HG03039 (cell line): ENCODE measurements around the gene L3MBTL2.

Experiments
- ATAC-seq: cut with Tn5 transposase; IDR thresholded peaks from one replicate; pipeline ENCODE4 v1.9.1; 2021; ENCODE audit warnings: mild to moderate bottlenecking, moderate library complexity; ENCODE audit not compliant: unreplicated experiment

The L3MBTL2 gene

DNA sequence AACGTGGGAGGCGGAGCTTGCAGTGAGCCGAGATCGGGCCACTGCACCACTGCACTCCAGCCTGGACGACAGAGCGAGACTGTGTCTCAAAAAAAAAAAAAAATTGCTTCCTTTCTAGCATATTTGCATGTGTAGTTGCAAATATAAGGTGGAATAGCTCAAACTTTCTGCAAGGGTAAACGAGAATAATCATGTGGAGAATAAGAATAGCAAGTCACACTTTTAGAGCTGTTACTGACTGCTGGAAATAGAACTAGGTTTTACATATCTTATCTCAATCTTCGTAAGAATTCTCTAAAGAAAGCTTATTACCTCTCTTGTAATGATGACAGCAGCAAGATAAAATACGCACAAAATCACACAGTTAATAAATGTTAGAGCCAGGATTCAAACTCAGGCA is 1.6 kb downstream of the L3MBTL2 start:
- ATAC-seq, result no peak

DNA sequence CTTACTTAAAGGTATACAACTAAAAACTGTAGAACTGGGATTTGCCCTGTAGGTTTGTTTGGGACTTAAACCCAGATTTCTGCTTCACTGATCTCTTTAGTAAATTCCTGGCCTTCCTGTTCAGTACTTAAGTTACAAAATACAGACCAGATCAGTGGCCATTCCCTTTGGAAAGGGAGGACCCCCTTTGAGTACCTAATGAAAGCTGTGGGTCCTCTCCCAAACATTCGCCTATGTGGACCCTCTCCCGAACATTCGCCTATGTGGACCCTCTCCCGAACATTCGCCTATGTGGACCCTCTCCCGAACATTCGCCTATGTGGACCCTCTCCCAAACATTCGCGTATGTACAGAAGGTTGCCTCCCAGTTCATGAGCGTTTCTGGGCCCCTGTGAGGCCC is 10.3 kb downstream of the L3MBTL2 start:
- no peak for ATAC-seq

- no peak for ATAC-seq
These were observed 10.8 kb downstream of the L3MBTL2 start for GRCh38 chr22:41215926-41216325.

GRCh38 chr22:41216984-41217383 is 11.9 kb downstream of the L3MBTL2 start:
- no peak for ATAC-seq

- ATAC-seq, result no peak
These were observed 12.5 kb downstream of the L3MBTL2 start for GRCh38 chr22:41217553-41218157.

GRCh38 chr22:41222846-41223507 is 17.9 kb downstream of the L3MBTL2 start:
- ATAC-seq, result no peak

DNA sequence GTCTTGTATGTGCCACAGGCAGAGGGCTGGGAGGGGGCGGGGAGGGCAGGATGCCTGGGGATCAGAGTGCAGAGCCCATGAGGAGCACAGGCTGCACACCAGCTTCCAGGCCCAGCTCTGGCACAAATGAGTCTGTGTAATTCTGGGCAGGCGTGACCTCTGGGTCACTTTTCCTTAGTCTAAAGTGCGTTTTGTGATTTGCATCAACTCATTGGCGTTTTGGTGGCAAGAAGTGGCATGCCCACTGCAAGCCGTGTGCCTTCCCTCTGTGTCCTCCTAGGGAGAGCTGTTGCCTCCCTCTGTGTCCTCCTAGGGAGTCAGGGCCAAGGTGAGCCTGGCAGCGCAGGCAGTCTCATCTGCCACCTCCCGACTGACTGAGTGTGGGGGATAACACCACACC is 18.4 kb downstream of the L3MBTL2 start:
- ATAC-seq, result no peak

GRCh38 chr22:41226723-41227655 is 21.9 kb downstream of the L3MBTL2 start:
- no peak for ATAC-seq

DNA sequence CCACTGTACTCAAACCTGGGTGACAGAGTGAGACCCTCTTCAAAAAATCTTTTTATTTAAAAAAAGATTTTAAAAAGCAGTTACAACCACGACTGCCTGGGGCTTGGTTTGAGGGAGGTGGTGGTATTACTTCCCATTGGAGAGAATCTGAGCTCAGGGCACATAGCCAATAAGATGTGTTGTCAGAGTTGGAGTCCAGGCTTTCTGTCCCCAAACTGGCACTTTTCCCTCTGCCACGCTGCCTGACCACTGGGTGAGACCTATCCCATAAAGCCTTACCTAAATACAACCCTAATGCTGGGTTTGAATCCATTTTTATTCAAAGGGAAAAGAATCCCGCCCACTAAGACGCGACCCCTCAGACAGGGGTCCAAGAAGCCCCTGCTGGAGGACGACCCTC is 24.1 kb downstream of the L3MBTL2 start:
- ATAC-seq, result no peak

DNA sequence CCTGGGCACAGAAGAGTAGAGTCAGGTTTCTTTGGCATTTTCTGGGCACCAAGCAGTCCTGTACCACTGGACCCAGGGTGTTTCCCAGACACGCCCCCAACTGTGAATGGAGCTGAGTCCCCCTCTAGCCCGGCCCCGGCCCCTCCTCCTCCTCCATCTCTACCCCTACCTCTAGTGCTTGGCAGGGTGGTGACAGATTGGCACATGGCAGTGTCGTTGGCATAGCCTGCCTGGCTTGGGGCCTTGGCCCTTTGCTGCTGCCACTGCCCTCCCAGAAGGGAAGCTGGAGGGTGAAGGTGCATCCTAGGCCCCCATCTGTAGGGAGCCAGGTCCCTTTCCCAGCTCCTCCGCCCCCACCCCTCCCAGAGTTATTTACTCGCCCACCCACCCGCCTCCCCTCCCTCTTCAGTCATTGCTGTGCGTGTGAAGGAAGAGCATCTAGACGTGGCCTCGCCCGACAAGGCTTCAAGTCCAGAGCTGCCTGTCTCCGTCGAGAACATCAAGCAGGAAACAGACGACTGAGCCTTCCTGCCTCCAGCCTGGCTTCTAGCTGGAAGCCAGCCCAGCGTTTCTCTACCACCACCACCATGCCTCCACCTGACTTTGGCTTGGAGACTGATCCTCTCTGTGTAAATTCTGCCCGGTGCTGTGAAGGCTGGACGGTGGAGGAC is 24.8 kb downstream of the L3MBTL2 start:
- ATAC-seq, result no peak

- no peak for ATAC-seq
These were observed 25.3 kb downstream of the L3MBTL2 start for GRCh38 chr22:41230401-41230785.

DNA sequence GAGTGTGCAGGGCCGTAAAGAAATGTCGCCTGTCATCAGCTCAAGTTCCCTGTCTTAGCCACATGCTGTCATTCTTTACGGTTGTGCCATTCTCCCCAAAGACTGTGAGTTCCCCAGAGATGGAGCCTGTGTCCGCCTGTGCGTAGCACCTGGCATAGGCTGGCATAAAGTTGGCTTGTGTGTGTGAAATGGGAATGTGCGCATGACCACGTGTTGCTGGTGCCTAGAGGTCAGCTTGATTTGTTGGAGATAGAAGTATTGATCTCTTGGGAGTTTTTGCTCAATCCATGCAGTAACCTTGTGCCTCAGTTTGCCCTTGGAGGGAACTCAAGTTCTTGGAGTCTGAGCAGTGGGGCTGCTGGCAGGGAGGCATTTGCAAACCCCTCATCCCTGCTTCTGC is 26.3 kb downstream of the L3MBTL2 start:
- ATAC-seq, result no peak

GRCh38 chr22:41234815-41235695 is 29.9 kb downstream of the L3MBTL2 start:
- no peak for ATAC-seq

GRCh38 chr22:41237036-41237706 is 32.1 kb downstream of the L3MBTL2 start:
- ATAC-seq, result no peak

GRCh38 chr22:41237707-41238569 is 32.8 kb downstream of the L3MBTL2 start:
- ATAC-seq, result peak; percentile 41

- no peak for ATAC-seq
These were observed 33.7 kb downstream of the L3MBTL2 start for GRCh38 chr22:41238570-41239442.

GRCh38 chr22:41239443-41240128 is 34.5 kb downstream of the L3MBTL2 start:
- no peak for ATAC-seq
